ENCODE data around the gene SETD7.

DNA sequence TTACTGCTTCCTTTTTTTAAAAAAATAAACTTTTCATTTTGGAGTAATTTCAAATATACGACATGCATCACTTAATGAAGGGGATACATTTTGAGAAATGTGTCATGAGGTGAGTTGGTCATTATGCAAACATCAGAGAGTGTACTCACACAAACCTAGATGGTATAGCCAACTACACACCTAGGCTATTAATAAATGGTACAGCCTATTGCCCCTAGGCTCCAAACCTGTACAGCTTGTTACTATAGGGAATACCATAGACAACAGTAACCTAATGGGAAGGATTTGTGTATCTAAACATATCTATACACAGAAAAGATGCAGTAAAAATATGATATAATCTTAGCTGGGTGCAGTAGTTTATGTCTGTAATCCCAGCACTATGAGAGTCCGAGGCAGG is 29.1 kb downstream of the SETD7 start:
- TF ChIP-seq GATA2 (IDR thresholded peaks at IDR 0.05; ENCODE audit: low read depth, low read length) (no peak), GATA3 (IDR thresholded peaks at IDR 0.05; ENCODE audit: low read depth, low read length) (no peak)
